ENCODE measurements around the gene IBTK. TPM values are rescaled to one million over a fixed set of nuclear protein-coding genes. Genes with fewer than 3 reads are reported as not detected.
"Not testable (repeated sequence)": the region's sequence is repeated elsewhere in the genome, so short reads cannot be mapped to it uniquely, and the experiment has no call there.

The IBTK gene
- 42.2 and 47.0 TPM in 2 replicates for total RNA-seq

GRCh38 chr6:82247505-82248272, at the start of gene IBTK:
Gene IBTK (minus strand): TSS chr6:82247744. CDS start chr6:82240486, 7,258 bp downstream.
- peak; percentile 94 for DNase-seq

- no peak for DNase-seq
Measured at GRCh38 chr6:82283771-82284410, 36.3 kb upstream of the IBTK start.

DNA sequence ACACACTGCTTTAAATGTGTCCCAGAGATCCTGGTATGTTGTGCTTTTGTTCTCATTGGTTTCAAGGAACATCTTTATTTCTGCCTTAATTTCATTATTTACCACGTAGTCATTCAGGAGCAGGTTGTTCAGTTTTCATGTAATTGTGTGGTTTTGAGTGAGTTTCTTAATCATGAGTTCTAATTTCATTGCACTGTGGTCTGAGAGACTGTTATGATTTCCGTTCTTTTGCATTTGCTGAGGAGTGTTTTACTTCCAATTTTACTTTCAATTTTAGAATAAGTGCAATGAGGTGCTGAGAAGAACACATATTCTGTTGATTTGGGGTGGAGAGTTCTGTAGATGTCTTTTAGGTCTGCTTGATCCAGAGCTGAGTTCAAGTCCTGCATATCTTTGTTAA, 34.0 kb upstream of the IBTK start:
- not testable (repeated sequence) for DNase-seq

- DNase-seq: no peak
Measured at GRCh38 chr6:82277686-82278085, 30.1 kb upstream of the IBTK start.

GRCh38 chr6:82275686-82276085, 28.1 kb upstream of the IBTK start:
- DNase-seq: no peak

DNA sequence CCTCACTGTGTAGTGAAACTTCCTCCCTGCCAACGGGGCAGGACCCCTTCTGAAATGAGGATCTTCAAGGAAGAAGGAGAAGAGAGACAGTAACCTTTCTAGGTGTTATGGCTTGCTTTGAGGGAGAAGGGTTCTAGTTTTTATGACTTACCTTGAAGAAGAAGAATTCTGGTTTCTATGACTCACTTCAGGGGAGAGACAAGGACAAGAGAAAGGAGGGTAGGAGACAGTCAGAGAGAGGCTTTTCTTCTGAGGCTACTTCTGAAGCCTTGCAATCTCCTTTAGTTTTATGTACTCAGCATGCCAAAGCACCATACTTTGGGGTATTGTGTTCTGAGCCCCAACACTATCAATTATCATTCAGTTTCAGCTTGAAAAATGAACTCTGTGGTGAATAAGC, 25.8 kb upstream of the IBTK start:
- no peak for DNase-seq

DNA sequence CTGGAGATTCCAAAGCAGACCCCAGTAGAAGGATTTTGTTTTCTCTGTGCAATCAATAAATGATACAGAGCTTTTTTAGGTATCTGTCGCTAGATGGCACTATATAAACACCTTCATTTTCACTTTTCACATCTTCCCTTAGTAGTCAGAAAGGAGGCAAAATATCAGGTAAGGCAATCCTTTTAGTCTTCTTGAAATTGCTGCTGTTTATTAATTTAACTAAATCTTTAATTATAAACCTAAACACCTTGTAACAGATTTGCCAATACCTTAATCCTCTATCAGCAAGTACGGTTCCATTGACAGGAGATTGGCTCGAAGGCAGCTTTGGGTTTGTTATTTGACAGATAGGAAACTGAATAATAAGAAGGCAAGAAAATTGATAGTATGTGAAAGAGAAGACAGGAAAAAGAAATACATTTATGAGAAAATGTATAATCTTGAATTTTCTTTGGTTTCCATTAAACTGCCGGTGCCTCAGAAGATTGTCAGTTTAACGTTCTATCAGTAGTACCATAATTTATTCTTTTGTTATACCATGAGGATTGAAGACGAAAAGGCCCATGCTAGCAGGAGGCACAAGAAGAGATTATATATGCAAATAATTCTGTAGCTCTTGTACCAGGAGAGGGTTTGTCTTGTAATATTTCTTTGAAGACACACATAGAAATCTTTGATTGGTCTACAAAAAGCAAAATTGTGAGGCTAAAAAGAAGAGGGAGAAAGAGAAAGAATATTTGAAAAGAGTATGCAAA, 23.5 kb upstream of the IBTK start:
- peak; percentile 48 for DNase-seq

DNA sequence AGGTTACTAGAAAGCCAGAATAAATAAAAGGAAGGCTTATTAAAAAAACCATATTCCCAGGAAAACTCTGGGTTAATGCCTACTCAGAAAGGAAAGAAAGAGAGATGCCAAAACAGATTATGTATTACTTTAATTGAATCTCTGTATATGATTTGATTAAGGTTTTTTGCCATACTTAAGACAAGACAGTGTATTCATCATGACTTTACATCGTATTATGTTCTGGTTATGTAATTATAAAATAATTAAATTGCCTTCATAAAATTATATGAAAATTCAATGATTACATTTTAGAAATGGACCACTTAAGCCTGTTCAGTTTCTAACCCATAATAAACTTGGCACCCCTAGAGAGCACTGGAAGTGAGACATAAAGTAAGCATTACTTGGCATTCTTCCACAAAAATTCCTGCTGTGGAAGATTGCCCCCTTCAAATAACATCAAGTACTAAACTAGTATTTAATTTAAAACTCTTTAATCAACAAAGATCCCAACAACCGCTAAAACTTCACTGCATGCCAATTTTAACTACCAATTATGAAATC, 20.8 kb upstream of the IBTK start:
- peak; percentile 45 for DNase-seq

DNA sequence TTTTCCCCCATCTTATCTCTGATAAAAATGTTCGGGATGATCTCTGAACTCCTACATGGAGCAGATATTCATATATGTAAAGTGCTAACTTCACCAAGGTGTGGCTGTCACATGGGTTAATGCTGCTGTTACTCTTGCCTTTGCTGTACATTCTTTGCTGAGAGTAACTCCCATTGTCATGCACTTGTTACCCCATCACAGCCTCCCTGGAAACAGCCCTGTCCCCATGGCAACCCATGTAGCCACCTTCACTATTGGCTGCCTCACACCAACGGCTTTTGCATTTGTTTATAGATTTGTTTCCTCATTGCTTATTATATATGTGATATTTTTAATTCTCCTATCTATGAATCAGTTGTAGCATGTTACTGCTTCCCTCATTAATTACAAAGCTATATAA, 17.3 kb upstream of the IBTK start:
- no peak for DNase-seq

DNA sequence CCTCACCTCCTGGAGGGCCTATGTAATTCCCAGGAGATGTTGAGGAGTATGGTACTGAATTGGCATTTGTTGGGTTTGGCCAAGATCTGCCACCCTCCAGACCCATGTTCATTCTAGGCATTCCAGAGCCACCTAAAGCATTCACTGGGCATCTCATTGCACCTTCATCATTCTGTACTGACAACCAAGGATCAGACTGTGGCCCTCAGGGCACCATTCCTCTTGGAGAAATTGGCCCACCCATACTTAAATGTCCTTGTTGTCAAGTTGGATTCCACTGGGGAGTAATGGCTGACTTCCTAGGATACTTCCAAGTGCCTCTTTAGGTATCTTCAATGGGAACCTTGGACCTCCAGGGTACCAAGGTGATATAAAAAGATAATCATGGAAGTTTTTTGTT, 16.8 kb upstream of the IBTK start:
- DNase-seq: no peak

DNA sequence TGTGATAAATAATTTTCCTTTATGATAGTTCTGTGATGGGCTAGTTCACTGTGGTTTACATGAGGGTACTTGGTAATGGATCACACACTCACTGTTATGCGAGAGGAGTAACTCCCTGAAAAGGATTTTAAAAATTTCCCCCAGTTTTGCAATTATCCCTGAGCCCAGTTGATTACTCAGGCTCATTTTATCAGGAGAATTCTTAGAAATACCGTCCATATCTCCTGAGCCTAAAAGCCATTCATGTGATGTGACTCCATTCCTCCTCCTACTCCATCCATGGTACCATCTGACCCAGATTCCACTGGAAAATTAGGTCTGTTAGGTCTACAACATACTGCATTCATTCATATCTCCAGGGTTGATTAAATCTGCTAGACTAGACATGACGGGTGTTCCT, 16.4 kb upstream of the IBTK start:
- no peak for DNase-seq

DNA sequence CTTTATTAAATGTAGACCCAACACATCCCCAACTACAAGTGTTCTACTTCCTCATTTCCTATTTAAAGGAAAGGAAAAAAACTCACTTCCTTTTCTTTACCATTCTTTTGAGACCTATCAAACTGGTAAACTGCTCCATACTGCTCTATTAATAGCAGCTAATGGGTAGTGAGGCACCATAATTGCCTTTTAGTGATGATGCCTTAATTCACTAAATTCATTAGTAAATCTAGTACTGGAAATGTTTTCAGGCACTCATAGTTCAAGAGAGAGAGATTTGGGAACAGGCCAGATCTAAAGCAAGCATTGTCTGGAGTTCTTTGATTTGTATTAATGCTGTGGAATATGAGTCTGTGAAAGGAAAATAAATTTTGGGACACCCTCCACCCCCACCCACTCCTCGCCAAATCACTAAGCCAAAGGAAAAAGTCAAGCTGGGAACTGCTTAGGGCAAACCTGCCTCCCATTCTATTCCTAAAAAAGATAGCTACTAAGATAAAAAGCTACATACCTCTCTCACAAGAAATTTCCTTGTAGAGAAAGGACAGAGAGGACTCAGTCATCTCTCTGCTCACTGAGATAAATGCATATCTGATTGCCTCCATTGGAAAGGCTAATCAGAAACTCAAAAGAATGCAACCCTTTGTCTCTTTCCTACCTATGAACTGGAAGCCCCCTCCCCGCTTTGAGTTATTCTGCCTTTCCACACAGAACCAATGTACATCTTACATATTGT, 13.6 kb upstream of the IBTK start:
- no peak for DNase-seq

DNA sequence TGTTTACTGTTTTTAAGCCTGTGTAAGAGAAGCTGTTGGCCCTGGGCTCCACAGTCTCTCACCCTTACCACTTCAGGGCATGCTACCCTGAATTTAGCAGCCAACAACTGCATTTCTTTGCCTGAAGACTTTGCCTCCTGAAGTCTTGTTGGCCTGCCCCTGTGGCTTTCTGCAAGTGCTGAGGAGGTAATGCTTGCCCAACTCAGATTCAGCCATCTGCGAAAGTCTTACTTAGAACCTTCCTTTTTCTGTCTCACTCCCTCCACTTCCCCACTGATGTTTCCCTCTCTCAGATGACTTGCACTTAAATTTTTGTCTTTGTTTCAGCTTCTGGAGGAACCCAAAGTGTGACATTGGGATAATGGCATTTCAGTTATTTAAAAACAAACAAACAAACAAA, 11.8 kb upstream of the IBTK start:
- no peak for DNase-seq

GRCh38 chr6:82257088-82257774, 9.7 kb upstream of the IBTK start:
- DNase-seq: no peak

DNA sequence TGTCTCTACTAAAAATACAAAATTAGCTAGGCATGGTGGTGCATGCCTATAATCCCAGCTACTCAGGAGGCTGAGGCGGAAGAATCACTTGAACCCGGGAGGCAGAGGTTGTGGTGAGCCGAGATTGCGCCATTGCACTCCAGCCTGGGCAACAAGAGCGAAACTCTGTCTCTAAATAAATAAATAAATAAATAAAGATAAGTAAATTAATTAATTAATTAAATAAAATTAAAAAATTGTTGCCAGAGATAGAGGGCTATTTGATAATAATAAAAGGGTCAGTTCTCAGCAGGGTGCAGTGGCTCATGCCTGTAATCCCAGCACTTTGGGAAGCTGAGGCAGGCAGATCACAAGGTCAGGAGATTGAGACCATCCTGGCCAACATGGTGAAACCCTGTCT, 7.2 kb upstream of the IBTK start:
- DNase-seq: not testable (repeated sequence)

- peak; percentile 65 for DNase-seq
Measured at GRCh38 chr6:82251942-82252341, 4.4 kb upstream of the IBTK start.

DNA sequence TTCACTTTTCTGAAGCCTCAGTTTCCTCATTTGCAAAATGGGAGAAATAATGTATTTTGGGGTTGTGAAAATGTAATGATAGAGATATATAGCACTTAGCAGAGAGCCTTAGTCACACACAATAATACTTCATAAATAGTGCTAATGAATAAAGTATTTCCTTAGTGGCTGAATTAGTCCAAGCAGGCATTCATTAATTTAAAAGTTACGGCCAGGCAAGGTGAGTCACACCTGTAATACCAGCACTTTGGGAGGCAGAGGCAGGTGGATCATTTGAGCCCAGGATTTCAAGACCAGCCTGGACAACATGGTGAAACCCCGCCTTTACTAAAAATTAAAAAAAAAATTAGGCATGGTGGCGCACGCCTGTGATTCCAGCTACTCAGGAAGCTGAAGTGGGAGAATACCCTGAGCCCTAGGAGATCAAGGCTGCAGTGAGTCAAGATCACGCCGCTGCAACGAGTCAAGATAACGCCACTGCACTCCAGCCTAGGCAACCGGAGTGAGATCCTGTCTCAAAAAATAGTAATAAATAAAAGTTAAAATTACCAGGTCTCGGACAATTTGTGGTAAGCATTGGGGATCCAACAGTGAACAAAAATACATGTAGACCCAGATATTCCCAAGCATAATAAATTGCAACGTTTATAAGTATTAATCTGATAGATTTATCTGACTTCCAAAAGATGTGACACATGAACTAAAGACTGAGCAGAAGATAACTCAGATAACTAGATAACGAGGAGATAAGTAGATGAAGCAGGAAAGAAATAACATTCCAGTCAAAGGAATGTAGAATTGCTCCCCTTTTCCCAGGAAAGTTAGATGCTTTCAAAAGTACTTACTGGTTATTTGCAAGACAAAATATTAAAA, 2.1 kb upstream of the IBTK start:
- DNase-seq: no peak

DNA sequence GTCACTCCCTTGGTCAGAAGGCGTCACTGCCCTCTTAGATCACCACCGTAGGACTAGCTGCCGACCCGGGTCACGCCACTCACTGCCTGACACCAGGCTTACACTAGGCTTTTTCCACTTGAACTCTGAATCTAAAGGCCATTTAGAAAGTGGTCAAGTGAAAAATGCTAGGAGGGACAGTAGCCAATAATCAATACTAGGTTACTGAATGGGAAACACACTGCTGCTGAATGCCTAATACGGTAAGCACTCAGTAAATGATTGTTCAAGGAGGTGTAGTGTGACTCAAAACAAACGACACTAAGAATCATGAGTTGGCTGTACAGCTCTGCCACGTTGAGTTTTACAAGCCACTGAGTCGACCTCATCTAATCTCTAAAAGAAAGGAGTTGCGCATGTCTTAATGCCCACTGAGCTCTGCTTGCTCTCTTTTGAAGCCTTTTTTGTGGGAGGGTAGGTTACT, 760 bp upstream of the IBTK start:
- DNase-seq: peak; percentile 58

DNA sequence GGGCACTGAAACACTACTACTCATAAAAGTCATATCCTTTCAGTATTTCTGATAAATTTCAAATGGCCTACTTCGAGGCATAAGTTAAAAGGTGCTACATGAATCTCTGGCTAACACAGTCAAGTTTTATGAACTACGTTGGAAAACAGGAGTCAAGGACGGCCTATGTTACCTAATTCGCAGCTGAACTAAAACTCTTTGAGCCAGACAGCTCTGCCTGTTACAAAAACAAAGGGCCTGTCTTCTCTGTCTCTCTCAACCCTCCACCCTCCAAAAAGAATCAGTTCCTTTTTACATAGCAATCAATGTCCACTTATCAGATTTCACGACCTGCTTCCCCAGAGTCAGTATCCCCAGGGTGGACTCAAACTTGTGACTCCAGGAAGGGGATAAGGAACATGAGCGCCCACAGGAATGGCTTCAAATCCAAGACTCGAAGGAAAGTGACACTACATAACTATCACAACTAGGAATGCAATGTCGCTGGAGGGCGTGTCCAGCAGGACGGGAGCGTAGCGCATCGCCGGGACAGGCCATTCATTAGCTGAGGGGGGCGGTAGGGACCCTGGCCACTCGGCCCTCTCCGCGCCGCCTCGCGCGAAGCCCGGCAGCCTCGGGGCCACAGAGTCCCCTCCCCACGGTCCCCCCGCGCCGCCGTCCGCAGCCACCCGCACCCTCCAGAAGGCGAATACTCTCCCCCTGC, 591 bp downstream of the IBTK start:
- DNase-seq: peak; percentile 72

DNA sequence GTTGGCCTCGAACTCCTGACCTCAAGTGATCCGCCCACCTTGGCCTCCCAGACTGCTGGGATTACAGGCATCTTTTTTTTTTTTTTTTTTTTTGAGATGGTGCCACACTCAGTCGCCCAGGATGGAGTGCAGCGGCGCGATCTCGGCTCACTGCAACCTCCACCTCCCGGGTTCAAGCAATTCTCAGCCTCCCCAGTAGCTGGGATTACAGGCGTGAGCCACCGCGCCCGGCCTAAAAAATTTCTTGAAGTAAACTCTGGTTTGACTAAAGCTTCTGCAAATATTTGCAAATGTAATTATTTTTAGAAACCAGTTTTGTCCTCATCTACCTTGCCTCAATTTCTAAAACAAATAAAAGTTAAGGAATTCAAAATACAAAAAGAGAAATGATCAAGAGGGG, 1.2 kb downstream of the IBTK start:
- no peak for DNase-seq
